Stimulated activated CD8-positive, alpha-beta memory T cell treated with anti-CD3 and anti-CD28 coated beads, Interleukin-2, amount 100 ng/mL, for 1 hour (primary cell): ENCODE data around the gene IL1F10.
"Not testable (repeated sequence)": the region's sequence is repeated elsewhere in the genome, so short reads cannot be mapped to it uniquely, and the experiment has no call there.

ENCODE experiments used
- DNase-seq, 2 donors: peaks; one replicate each; pipeline ENCODE4 v3.0.0-alpha.2; 2020; ENCODE audit warnings: low read depth in 2 of 2

Gene IL1F10

DNA sequence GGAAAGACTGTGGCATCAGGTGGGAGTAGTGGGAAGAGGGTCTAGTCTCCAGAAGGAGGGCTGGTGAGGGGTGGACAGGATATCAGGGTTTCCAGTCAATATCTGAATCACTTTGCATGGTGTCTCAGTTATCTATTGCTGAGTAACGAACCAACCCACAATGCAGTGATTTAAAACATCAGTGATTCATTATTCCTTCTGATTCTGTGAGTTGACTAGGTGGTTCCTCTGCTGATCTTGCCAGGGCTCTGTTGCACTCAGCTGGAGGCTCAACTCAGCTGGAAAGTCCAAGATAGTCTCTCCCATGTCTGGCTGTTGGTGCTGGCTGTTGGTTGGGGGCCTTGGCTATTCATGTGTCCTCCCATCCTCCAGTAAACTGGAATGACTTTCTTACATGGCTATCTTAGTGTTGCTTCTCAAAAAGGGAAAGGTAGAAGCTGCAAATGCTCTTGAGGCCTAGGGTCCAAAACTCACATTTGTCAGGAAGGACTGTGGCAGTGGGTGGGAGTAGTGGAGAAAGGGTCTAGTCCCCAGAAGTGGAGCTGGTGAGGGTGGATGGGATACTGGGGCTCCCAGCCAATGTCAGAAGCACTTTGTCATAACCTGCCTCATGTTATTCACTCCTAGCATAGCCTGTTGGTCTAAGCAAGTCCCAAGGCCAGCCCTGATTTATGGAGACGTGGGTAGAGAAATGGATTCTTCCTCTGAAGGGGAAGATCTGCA is 13.9 kb downstream of the IL1F10 start:
- no peak for DNase-seq

DNA sequence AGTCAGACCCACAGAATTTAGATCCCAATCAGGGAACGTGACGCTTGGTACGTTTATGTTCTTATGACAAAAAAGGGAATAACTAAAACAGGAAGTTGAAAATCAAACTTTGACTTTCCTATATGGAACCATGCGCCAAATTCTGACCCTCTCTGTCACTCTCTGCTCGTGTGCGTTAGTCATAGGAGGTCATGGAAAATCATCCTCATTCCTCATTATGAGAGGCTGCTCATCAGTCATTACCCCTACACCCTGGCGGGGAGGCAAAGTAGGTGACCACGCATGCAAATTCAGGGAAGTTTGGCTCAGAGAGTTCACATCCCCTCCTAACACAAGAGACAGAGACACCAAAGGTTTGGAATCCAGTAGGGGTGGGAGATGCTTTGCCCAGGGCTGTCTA is 15.5 kb downstream of the IL1F10 start:
- DNase-seq, result no peak

DNA sequence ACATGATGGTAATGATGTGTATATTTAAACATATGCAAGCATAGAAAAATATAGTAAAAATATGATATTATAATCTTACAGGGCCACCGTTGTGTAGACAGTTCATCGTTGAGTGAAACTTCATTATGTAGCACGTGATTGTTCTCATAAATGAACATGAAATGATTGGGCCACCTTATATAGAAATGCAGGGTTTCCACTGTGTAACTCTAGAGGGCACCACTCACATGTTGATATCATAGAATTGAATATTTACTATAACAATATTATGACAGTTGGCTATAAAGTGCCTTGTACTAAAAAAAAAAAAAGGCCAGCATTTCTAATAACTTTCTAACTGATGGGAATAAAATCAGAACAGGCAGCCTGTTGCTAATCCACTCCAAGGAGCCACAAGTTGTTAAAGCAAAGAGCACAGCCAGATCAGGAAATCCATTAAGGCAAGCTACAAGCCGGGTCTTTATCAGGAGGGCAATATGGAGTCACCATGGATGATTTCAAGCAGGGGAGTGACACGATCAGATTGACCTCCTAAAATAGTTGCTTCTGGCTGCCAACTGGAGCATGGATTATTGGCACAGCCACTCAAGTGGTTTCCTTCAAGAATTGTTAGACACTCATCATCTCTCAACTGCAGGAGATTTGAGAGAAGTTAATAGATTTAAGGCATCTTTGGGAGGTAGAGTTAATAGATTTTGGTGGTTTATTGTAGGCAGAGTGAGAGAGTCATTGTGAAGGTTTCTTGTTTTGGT is 16.7 kb downstream of the IL1F10 start:
- DNase-seq, result no peak

DNA sequence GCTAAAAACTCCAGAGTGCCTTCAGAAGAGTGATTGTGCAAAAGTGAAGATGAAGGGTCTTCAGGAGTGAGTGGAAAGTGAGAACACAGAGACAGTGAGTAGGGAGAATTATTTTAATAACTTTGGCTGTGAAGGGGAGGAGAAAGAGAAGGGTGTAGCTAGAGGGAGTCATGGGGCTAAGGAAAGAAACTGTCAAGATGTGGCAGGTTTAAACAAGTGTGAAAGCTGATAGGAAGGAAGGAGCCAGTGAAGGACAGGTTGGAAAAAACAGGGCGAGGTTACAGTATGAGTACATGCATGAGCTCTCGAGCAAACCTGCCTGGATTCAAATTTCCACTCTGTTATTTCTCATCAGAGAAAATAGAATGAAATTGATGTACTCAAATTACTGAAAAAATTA is 17.8 kb downstream of the IL1F10 start:
- DNase-seq, result no peak

DNA sequence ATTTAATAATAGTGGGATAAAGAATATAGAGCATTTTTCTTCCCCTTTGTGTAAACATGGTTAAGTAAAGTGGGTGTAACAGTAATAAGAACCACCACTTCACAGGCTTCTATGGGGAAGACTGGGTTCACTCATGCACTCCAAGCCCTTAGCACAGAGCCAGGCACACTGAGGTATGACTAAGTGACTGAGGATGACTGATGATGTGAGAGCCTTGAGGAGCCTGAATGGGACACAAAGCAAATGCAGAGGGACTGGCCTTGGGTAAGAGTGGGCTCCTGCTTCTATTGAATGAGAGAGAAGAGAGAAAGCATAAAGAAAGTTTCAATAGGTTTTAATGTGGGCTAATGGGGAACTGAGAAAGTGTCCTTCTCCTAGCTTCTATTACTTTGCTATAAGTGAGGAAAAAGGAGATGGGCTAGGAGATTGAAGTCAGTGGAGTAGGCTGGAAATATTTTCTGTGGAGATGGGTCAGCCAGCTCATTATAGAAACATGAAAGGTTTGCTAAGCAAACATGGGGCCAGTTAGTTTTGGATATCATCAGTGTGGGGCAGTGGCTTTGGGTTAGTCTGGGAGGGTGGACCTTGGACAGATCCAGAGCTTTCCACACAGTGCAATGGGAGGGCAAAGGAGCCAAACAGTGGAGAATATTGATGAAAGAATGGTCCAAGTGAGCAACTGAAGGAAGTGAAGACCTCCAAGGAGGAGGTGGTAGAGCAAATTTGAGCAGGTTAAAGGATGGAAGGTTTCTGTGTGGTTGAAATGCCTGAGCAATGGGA is 20.6 kb downstream of the IL1F10 start:
- DNase-seq, result no peak

DNA sequence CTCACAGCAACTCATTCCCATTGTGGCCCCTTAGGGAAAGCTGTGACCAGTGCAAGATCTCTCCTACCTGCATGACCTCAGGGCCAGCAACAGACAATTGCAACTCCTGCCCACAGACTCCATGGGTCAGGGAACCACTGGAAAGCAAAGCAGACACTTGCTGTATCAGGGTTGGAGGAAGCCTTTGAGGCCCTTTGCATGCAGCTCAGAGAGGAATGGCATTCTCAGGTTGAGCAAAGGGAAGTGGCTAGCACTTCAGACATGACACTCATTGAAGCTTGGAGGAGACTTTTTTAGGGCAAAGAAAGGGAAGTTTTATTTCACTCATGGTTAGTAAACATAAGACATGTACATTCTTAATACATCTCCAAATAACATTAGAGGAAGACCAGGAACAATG is 22.1 kb downstream of the IL1F10 start:
- no peak for DNase-seq

DNA sequence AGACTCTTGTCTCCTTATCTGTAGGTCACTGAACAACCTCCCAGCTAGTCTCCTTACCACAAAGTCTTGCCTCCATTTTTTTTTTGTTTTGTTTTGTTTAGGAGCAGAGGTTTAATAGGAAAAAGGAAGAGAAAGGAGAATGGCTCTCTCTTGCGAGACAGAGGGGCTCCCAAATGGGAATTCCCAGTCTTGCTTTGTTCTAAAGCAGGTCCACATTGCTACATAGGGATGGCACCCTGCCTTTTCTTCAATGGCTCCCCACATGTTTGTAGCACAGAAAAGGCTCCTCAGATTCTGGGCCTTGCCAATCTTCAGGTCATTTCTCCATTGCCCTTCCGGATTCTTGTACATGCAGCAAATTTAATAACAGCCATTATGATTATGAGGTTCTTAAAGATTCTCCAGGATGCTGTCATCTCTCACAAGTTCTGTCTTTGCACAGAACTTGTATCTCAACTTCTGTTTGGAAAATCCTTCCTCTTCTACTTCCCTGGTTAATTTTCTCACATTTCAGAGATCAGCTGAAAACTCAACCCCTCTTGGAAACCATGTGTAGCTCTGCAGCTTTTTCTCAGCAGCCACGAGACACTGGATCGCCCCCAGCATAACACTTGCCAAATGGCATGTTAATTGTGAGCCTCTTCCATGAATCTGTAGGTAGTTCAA is 23.6 kb downstream of the IL1F10 start:
- DNase-seq, result no peak

DNA sequence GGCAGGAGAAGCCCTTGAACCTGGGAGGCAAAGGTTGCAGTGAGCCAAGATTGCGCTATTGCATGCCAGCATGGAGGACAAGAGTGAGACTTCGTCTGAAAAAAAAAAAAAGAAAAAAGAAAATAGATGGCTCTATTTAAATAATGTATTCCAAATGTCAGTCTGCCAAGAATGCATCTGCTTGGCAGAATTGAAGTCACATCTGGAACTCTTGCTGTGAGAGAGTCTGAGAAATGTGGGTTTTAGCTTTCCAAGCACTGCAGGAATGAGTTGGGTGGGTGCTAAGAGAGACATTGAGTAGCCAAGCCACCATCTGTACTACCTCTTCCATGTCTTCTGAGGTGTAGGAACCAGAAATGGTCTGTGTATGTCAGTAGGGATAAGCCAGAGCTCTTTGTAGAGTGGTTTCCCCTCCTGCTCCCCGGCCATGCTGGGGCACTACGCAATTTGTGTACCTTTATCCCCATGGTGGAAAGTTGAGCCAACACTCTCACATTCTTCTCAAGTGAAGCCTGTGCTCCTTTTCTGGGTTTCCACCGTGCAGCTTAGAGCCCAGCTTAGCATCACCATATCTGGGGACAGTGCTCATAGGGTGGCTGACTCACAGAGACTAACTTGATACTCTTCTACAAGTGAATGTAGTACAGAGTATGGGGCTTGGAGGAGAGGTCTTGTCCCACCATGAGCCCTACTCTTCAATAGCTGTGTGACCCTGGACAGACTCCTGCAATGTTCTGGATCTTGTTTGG is 25.3 kb downstream of the IL1F10 start:
- DNase-seq, result no peak

DNA sequence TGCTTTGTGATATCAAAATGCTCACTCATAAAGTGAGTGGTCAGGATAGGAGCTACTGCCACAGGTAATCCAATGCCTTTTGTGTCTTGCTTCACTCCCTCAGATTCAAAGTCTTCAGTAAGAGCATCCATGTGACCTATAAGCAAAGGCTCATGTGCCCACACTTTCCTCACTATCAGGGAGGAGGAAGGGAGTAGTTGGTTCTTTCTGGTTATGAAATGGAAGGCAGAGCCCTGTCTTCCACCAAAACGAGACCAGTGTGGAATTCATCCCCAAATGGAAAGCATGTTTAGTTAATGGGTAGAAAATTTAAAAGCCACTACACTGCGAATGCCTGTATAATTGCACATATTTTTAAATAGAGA is 25.8 kb downstream of the IL1F10 start:
- DNase-seq, result no peak

DNA sequence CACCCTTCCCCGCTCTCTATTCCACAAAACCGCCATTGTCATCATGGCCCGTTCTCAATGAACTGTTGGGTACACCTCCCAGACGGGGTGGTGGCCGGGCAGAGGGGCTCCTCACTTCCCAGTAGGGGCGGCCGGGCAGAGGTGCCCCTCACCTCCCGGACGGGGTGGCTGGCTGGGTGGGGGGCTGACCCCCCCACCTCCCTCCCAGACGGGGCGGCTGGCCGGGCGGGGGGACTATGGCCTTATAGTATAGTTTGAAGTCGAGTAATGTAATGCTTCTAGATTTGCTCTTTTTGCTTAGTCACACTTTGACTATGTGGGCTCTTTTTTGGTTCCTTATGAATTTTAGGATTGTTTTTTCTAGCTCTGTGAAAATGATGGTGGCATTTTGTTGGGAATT is 28.5 kb downstream of the IL1F10 start:
- not testable (repeated sequence) for DNase-seq

DNA sequence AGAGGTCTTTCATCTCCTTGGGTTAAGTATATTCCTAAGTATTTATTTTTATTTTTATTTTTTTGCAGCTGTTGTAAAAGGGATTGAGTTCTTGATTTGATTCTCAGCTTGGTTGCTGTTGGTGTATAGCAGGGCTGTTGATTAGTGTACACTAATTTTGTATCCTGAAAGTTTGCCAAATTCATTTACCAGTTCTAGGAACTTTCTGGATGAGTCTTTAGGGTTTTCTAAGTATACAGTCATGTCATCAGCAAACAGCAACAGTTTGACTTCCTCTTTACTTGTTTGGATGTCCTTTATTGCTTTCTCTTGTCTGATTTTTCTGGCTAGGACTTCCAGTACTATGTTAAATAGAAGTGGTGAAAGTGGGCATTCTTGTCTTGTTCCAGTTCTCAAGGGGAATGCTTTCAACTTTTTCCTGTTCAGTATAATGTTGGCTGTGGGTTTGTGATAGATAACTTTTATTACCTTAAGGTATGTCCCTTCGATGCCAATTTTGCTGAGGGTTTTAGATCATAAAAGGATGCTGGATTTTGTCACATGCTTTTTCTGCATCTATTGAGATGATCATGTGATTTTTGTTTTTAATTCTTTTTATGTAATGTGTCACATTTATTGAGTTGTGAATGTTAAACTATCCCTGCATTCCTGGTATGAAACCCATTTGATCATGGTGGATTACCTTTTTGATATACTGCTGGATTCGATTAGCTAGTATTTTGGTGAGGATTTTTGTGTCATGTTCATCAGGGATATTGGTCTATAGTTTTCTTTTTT is 29.3 kb downstream of the IL1F10 start:
- DNase-seq, result not testable (repeated sequence)

DNA sequence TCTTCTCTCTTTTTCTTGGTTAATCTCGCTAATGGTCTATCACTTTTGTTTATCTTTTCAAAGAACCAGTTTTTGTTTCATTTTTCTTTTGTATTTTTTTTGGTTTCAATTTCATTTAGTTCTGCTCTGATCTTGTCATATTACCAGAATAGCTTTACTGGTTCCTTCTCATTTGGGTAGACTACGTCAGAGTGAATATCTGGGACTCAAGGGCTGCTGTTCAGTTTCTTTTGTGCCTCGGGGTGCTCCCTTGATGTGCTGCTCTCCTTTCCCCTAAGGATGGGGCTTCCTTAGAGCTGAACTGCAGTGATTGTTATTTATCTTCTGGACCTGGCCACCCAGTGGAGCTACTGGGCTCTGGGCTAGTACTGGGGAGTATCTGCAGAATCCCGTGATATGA is 30.3 kb downstream of the IL1F10 start:
- no peak for DNase-seq

DNA sequence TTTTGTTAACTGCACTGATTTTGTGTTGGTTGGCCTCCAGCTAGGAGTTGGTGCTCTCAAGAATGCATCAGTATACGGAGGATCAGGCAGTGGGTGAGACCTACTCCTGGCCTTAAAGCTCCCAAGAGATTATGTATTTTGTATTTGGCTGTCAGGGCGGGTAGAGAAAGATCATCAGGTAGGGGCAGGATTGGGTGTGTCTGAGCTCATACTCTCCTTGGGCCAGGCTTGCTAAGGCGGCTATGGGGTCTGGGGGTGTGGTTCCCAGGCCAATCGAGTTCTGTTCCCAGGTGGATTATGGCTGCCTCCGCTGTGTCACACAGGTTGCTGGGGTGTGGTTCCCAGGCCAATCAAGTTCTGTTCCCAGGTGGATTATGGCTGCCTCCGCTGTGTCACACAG is 30.8 kb downstream of the IL1F10 start:
- DNase-seq, result no peak

DNA sequence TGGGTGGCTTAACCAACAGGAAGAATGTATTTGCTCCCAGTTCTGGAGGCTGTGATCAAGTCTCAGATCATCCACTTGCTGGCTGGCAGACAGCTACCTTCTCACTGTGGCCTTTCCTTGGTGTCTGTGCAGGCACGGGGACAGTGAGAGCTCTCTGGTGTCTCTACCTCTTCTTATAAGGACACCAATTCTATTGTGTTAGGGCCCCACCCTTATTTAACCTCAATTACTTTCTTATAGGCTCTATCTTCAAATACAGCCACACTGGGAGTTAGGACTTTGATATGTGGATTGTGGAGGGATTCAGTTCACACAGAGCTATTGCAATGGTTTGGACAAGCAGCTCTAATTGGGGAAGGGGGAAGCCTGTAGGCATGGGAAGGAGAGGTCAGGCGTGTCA is 34.4 kb downstream of the IL1F10 start:
- no peak for DNase-seq

DNA sequence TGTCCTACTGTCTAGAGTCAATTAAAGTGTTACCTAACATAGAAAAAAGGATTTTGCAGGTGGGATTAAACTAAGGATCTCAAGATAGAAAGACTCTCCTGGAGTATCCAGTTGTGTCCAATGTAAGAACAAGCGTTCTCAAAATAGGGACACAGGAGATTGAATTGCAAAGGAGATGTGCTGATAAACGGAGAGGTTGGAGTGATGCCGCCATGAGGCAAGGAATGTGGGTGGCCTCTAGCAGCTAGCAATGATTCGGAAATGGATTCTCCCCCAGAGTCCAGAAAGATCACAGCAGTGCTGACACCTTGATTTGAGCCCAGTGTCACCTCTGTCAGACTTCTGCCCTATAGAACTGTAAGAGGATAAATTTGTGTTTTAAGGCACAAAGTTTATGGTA is 35.5 kb downstream of the IL1F10 start:
- no peak for DNase-seq

DNA sequence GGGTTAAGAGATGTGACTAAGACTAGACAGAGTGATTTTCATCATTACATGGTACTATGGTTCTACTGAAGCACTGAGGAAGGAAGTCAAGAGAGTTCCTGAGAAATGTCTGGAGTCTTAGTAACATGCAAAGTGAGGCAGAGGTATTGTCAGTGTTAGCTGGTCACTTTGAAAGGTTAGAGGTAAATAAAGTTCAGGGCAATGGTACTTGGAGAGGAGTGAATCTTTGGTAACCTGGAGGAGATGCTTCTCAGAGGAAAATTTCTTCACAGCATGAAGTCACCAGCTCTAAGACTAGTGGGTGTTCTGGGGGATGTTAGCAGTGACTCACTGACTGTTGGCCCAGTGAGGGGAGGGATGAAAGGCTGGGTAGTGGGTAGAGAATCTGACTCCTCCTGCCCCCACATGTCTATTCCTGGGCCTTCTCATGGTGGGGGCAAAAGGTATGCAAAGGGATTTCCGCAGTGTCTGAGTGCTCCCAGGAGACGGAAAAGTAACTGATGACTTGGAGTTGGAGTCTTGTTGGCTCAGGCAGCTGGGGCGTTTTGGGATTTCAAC is 36.4 kb downstream of the IL1F10 start:
- DNase-seq, result no peak

DNA sequence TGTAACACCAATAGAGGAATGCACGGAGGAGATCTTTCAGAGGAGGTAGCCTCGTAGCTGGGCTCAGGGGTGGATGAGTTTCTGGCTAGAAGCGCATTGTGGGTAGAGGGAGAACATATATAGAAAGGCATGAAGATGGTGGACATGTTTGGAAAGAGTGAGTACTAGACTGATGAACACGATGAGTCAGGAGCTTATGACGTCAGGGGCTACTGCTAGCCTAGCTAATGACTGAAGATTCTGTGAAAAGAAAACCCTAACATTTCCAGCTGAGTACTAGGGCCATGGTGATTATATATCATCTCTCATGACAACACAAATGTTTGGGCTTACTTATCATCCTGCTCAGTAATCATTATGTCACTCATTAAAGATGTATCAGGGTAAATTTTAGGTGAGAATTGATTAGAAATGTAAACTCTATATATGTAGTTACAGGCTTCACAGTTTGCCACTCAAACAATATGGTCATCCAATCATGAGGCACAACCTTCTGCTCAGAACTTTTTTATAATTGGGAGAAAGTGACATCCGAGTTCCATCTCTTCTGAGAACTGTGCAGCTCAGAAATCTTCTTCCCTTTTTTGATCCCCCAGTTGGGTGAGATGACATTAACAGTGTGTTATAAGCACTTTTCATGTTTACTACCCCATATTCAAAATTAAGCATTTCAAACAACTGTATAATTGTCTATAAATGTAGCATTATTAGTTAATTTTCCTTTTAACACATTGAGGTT is 37.4 kb downstream of the IL1F10 start:
- no peak for DNase-seq

DNA sequence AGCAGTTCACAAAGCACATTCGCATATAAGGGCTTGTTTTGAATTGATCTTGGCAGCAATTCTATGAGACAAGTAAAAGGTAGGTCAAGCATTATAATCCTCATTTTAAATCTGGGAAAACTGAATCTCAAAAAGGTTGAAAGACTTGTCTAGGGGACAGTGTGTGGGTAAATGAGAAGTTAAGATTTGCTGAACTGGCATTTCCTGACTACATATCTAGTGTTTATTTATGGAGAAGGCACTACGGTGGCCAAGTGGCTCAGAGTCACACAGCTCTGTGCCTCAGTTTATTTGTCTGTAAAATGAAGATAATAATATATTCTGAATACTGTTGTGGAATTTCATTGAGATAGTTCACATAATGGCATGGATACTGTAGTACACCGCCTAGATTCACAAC is 43.4 kb downstream of the IL1F10 start:
- DNase-seq, result no peak

DNA sequence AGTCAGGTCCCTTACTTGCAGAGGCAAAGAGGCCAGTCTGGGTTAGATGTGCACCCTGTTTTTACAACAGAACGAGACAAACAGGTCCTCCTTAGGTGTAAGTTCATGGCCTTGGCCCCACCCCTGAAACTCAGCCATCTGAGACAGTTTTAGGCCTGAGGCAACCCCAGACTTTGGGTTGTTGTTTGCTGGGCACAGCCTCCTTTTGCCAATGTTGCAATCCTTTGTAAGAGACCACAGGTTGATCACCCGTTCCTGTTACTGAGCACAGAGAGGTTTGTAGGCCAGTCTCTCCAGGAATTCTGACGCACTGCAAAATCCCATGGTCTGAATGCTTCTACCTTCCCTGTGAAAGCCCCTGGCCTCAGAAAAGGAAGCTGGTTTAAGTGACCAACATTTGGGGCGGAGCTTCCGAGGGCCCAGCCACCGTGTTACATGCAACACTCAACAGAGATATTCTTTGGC is 44.1 kb downstream of the IL1F10 start:
- DNase-seq, result no peak

DNA sequence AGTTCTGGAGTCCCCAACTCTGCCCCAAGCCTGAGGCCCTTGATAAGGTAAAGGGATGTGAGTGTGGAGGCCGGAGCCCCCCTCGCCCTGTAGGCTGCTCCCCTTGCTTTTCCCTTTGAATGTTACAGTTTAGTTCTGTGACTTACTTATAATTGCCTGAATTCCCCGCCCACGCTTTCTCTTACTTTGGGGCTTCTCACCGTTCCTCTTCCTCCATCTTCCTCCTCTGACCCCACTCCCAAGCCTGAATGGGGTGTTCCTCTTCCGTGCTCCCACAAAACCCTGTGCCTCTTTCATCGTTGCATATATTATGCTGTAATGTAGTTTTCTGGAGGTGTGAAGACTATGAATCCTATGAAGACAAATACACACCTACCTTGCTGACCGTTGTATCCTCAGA is 44.7 kb downstream of the IL1F10 start:
- no peak for DNase-seq
